GM19023 (cell line): ENCODE results near the gene BRF1.
A peak's percentile ranks its signal among the peaks of the same experiment; 100 is the strongest.
"Not testable (repeated sequence)": the region's sequence is repeated elsewhere in the genome, so short reads cannot be mapped to it uniquely, and the experiment has no call there.

Source experiments
- ATAC-seq: cut with Tn5 transposase; IDR thresholded peaks from one replicate; pipeline ENCODE4 v1.9.1; 2021; ENCODE audit warnings: mild to moderate bottlenecking, moderate library complexity; ENCODE audit not compliant: unreplicated experiment

The BRF1 gene

DNA sequence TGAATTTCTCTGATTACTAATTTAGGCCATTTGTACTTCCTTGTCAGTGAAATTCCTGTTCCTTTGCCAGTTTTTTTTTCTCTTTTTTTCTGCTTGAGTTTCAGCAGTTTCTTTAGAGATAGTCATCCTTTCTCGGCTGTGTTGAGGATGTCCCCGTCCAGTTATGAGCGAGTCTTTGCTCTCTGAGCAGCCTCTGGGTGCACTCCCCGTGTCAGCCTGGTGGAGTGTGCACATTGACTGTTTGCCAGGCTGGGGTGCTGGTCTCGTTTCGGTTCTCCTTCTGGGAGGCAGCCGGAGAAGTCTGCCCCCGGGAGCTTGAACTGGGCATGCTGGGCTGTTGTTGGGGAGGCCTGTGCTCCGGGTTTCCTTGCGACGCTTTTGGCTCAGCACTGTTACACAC, 16.7 kb upstream of the BRF1 start:
- no peak for ATAC-seq

DNA sequence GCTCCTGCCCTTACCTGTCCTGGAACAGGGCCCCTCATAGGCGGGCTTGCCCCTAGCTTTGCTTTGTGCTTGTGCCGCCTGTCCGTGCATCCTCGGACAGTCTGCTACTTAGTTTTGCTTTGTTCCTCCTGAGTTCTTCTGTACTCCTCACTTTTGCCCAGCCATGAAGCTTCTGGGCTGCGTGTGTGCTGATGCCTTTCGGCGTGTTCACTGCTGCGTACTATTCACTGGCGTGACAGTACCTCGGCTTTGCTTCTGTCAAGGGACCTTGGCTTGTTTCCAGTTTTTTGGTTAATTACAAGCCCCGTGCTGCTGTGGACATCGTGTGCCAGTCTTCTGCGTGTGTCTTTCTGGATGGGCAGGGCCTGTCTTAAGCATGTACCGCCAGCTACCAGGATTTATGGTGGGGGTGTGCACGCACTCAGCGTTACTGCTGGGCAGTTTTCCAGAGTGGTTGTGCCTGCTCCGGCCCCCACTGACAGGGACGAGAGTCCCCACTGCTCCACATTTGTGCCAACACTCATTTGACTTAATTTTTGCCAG, 16.2 kb upstream of the BRF1 start:
- ATAC-seq, result no peak

DNA sequence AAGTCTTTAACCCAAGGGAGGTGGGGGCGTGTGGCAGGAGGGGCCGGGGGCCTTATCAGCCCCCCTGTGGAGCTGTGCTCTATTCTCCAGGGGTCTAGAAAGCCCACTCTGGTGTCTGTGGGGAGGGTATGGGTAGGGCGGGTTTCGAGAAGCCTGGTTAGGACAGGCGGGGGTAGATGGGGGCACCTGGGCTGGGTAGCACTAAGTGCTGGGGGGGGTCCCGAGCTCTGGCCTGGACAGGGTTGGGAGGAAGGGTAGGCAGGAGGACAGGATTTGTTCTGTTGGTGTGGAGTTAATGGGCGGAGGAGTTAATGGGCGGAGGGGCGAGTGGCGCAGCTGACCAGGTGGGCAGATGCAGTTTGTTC, 15.8 kb upstream of the BRF1 start:
- no peak for ATAC-seq

DNA sequence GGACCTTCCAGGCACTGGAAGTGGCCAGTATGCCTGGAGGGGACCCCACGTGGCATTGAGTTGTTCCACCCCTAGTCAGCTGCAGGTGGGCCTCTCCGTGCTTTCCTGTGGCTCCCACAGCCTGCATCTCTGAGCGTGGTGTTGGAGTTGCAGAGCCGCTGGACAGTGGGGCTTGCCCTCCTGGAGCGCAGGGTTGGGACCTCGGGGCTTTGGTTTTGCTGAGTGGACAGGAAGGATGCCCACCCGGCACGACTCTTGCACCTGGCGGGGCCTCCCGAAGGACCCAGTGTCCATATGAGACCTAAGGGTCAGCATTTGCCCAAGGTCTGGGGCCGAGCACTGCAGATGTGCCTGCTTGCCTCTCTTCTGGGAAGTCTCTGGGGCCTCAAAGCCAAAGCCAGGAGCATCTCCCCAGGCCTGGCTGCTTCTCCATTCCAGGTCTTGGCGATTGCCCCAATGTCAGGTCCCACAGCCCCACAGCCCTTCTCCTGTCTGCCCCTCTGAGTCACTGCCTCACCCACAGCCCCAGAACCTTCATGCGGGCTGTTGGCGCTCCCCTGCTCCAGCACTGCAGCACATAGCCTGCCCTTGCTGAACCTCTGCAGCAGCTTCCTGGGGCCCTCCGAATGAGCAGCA, 15.3 kb upstream of the BRF1 start:
- ATAC-seq, result no peak

DNA sequence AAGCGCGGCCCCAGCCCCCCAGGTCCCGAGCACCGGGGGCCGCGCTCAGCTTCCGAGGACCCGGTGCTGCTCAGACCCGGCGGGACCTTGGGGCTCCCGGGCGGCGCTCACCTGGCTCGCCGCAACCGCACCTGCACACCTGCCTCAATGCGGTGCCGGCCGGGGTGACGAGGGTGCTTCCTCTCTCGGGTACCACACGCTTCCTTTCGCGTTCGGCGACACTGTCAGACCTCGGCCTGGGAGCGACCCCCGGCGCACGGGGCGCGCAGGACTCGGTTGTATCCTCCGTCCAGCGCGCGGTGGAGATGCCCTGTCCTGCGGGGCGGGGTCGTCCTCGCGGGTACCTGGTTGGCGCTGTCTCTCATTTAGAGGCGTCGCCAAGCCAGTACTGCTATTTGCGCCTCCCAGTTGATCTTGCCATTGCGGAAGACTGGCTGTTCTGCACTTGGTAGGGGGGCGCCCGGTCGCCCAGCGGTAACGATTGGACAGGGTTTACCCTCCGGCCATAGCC, 14.5 kb upstream of the BRF1 start:
- ATAC-seq, result no peak

DNA sequence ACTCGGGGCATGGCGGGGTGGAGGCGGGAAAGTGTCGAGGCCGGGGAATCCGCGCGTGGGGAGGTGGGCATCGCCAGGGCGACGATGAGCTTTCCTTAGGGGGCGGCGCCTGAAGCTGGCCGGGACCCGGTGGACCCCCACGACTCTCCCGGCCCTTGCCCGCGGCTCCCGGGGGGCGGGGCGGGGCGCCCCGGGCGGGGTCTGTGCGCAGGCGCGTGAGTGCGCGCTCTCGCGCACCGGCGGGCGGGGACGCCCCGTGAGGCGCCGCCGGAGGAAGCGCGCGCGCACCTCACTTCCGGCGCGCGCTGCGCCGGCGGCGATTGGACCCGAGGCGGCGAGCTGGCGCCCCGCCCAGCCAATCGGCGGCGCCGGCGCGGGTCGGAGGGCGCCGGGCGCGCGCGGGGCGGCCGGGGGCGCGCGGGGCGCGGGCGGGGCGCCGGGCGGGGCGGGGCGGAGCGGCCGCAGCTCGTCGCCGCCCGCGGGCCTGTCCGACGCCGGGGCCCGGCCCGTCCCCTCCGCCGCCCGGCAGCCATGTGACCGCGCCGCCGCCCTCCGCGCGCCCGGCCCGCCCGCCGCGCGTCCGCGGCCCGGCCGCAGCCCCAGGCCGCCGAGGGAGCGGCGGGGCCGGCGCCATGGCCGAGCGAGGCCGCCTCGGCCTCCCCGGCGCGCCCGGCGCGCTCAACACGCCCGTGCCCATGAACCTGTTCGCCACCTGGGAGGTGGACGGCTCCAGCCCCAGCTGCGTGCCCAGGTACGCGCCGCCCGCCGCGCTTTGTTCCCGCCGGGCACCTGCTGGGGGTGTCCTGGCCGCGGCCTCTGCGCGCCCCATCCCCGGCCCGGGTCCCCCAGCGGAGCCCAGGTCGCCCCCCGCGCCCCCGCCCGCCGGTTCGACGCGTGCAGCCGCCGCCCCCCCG, 13.7 kb upstream of the BRF1 start, which contains the start of gene PACS2:
Gene PACS2, plus strand, starts transcription at position 462 of the 914 bp plus-strand sequence. Its CDS starts 171 bp downstream, at position 633.
- ATAC-seq, result peak; percentile 71

DNA sequence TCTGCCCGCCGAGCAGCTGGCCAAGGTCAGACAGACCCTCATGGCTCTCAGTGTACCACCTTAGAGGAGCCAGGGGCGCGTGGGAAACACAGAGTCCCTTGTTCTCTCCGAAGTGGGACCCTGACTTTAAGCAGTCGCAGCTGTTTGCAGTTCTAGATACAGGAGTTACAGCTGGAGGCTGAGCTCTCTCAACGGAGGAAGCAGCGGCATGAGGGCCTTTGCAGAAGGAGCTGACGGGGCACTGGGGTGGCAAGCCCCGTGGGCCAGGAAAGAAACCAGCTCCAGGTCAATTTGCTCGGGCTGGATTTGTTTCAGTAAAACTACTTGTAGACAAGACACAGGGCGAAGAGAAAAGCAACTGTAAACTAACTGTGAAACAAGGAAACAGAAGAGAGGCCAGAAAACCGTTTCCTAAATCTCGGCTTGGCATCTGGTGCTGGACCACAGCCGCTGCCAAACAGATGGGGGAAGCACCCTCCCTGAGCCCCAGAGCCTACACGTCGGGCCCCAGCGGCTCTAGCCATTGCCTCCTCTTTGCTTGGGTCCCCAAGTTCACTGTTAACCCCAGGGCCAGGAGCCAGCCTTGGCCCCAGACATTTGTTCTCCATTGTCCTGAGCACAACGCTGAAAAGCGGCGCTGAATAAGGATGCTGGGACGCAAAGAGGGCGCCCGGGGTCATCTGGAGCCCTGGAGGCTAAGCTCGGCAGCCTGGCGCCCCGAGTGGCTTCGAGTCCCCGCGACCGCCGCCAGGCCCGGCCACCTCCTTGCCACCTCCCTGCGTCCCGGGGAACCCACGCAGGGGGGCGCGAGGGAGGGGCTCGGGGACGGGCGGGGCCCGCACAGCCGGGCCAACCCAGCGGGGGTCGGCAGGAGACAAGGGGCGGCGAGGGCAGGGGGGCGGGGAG, 12.8 kb upstream of the BRF1 start:
- peak; percentile 1 for ATAC-seq

DNA sequence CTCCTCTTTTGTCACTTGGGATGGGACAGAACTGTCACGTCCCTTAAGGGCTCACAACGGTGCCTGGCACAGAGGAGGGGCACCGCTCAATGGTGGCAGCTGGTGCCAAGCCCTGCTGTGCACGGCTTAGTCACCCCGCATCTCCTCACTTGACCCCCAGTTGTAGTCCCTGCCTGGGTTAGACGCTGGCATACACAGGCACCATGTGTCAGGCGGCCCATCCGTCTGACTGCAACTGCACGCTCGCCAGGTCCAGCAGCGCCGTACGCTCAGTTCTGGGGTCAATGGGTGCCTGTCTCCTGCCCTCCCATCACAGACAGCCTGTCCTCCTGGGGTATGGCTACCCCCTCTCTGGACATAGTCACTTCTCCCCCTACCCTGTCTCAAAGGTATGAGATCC, 12.2 kb upstream of the BRF1 start:
- ATAC-seq, result no peak

DNA sequence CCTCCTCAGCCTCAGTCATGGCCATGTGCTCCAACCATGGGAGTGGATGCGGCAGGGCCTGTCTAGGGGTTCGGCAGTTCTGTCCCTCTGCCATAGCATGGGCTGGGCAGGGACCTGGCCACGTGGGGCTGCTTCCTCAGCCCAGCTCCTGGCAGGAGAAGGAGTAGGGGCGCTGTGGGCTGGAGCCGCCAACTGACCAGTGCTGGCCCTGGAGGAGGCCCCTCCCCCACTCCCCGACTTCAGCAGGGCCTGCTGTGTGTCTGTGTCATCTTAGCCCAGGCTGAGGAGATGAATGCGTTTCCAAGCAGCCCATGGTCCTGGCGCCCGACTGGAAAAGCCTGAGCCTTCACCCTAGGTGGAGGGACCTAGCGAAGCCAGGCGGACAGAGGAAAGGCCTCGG, 11.0 kb upstream of the BRF1 start:
- ATAC-seq, result no peak

DNA sequence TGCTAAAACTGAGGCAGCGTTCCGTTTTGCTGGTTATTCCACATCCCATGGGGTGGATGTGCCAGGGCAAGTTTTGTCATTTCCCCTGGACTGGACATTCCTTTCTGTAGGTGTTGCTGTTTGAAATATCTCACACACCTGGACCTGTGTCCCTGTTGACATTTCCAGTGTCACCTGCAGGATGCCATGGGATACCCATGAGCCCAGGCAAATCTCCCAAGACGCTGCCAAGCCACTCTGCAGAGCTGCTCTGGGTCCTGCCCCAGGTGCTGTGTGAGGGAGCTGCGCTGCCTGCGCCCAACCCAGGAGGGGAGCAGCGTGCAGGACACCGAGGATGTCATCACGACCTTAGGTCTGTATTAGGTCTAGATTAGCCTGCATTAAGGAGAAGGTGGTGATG, 8.6 kb upstream of the BRF1 start:
- ATAC-seq, result no peak

DNA sequence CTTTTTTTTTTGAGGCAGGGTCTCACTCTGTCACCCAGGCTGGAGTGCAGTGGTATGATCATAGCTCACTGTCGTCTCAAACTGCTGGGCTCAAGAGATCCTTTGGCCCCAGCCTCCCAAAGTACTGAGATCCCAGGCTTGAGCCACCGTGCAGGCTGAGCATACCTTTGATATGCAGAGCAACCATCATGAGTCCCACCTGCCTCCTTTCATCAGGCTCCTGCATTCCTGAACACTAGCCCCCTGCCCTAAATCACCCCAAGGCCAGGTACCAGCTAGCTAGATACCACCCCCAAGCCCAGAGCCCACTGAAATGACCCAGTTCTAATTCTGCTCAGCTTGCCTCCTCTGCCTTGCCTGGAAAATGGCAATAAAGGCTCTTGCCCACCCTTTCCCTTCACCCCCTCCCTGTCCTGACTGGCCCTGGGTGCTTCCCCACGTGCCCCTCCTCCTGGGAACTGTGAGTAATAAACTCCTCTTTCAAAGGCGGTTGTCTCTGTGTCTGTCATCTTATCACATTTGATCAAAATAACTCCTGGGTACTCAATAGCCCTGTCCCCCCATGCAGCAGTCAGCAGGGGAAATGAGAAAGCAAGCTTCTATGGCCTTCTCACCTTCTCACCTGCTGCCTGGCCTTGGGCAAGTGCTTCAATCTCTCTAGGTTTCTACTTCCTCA, 6.4 kb upstream of the BRF1 start:
- ATAC-seq, result no peak

DNA sequence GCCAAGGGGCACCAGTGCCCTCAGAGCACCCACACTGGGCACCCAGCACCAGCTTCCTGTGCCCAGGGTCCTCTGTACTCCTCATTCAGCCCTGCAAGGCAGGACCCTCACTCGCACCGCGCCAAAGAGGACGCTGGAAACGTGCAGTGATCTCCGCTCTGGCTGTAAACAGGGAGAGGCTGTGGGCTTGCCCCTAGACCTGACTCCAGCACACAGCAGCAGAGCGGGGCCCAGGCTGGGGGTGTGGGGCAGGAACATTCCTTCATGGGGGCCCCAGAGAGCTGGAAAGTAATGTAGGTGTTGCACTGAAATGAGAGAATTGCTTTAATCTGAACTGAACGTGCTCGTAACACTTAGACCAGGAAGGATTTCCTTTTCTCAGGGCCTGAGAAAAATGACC, 5.0 kb upstream of the BRF1 start:
- ATAC-seq, result no peak

DNA sequence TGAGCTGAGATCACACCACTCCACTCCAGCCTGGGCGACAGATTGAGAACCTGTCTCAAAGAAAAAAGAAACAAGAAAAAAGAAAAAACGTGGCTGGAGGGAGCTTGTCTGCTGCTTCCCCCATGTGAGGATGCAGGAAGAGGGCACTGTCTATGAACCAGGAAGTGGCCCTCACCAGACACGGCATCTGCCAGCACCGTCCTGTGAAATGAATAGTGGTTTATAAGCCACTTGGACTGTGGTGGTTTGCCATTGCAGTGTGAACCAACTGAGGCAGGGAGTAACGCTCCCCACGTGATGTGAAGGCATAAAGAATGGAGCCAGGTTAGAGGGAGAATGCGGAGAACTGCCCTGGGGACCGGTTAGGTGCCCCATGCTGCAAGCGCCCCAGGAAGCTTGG, 4.5 kb upstream of the BRF1 start:
- no peak for ATAC-seq

DNA sequence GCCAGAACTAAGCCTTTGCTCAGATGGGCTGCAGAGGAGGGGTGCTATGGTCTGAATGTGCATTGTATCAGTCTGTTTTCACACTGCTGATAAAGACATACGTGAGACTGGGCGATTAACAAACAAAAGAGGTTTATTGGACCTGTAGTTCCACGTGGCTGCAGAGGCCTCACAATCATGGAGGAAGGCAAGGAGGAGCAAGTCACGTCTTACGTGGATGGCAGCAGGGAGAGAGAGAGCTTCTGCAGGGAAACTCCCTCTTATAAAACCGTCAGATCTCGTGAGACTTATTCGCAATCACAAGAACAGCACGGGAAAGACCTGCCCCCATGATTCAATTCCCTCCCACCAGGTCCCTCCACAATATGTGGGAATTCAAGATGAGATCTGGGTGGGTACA, 3.8 kb upstream of the BRF1 start:
- ATAC-seq, result no peak

DNA sequence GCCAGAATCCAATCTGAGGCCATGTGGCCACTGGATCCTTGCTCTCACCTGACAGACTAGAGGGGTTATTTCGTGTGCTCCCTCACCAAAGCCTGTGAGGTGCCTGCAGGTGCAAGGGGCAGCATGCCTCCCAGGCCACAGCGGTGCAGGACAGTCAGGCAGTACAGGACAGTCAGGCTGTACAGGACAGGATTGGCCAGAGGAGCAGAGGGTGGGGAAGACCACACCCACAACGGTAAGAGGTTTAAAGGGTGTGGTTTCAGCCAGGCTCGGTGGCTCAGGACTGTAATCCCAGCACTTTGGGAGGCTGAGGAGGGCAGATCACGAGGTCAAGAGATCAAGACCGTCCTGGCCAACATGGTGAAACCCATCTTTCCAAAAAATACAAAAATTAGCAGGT, 3.1 kb upstream of the BRF1 start:
- ATAC-seq, result no peak

DNA sequence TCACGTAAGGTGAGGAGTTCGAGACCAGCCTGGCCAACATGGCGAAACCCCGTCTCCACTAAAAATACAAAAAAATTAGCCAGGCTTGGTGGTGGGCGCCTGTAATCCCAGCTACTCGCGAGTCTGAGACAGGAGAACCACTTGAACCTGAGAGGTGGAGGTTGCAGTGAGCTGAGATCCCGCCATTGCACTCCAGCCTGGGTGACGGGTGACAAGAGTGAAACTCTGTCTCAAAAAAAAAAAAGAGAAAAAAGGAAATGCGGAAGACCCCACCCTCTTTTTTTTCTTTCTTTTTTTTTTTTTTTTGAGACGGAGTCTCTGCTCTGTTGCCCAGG, 1.1 kb upstream of the BRF1 start:
- ATAC-seq, result not testable (repeated sequence)

DNA sequence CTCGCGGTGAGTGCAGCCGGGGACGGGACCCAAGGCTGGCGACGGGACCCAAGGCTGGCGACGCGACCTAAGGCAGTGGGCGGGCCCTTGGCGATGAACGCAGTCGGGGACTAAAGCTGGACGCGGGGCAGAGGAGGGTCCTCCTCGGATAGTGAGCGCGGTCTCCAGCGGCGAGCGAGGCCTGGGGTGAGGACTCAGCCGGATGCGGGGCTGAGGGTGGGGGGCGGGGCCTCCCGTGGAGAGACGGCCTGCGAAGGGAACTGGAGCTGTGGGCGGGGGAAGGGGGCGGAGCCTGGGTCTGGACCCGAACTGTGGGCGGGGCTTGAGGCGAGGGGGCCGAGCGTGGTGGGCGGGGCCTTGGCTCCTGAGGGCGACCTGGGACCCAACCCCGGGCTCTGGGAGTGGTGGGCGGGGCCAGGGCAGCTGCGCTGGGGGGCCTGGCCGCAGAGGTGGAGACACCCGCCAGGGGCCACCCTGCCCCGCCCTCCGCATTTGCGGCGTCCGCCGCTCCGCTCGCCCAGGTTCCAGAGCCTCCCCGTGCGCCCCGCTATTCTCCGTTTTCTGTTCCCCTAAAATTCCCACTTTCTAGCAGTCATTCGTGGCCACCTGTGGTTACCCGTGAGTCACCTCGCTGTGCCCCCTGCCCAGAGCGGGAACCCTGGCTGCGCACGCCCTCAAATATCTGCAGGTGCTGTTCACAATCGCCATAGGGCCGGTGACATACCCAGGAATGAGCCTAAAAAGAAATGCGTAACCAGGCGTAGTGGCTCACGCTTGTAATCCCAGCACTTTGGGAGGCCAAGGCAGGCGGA, 508 bp upstream of the BRF1 start:
- peak; percentile 56 for ATAC-seq

DNA sequence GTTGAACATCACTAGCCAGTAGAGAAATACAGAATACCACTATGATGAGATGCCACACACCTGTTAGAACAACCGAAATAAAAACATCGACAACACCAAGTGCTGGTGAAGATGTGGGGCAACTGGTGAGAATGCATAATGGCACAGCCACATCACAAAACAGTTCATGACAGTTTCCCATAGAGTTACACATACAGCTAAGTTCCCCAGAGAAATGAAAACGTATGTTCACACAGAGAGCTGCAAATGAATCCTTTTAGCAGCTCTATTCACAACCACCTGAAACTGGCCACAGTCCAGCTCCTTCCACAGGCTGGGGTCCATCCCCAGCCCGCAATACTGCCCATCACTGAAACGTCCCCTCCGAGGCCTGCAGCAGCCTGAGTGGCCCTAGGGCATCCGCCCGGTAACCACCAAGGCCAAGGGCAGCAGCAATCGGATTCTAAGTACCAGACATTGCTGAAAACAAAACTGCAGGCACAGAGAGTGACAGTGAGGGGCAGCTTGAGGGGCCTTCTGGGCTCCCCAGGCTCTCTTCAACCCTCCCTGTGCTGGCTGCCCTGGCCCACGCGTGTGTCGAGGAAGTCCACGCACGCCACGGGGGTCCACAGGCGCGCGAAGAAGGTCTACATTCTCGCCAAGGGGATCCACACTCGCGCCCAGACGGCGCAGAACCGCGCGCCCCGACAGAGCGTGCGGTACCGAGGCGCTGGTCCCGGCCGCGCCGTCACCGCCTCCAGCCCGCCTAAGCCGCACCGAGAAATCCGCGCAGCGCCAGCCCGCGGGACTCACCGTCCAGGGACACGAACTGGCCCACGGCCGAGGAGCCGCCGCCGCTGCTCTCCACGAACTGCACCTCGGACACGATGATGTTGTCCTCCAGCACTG, 903 bp downstream of the BRF1 start:
- ATAC-seq, result peak; percentile 3

DNA sequence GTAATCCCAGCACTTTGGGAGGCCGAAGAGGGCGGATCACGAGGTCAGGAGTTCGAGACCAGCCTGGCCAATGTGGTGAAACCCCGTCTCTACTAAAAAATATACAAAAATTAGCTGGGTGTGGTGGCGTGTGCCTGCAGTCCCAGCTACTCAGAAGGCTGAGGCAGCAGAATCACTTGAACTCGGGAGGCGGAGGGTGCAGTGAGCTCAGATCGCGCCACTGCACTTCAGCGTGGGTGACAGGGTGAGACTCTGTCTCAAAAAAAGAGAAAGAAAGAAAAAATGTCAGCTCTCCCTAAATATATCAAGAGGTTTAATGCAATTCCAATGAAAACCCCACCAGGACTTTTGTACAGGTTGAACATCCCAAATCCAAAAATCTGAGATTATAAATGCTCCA, 3.5 kb downstream of the BRF1 start:
- not testable (repeated sequence) for ATAC-seq
